Stimulated activated CD8-positive, alpha-beta memory T cell treated with anti-CD3 and anti-CD28 coated beads, Interleukin-7, amount 100 ng/mL, for 4 hours (primary cell): ENCODE measurements around the gene AHDC1.
A peak's percentile ranks its signal among the peaks of the same experiment; 100 is the strongest.

ENCODE experiments used
- DNase-seq, 2 donors: peaks; one replicate each; pipeline ENCODE4 v3.0.0-alpha.2; 2020; ENCODE audit warnings: low read depth in 2 of 2

AHDC1 gene

GRCh38 chr1:27584453-27584852 lies 19.5 kb downstream of the AHDC1 start:
- no peak for DNase-seq

GRCh38 chr1:27583479-27583878 lies 20.5 kb downstream of the AHDC1 start:
- DNase-seq: no peak

- DNase-seq: no peak
These were observed 22.1 kb downstream of the AHDC1 start for GRCh38 chr1:27581823-27582243.

GRCh38 chr1:27577504-27578188 lies 26.3 kb downstream of the AHDC1 start:
- DNase-seq: no peak

GRCh38 chr1:27576806-27577227 lies 27.1 kb downstream of the AHDC1 start:
- DNase-seq: no peak

- DNase-seq: no peak
These were observed 28.1 kb downstream of the AHDC1 start for GRCh38 chr1:27575840-27576331.

GRCh38 chr1:27574871-27575831 lies 28.8 kb downstream of the AHDC1 start:
- no peak for DNase-seq

- DNase-seq: no peak
These were observed 29.8 kb downstream of the AHDC1 start for GRCh38 chr1:27574001-27574781.

GRCh38 chr1:27572679-27573426 lies 31.1 kb downstream of the AHDC1 start:
- DNase-seq: no peak

- no peak for DNase-seq
These were observed 31.8 kb downstream of the AHDC1 start for GRCh38 chr1:27572019-27572678.

GRCh38 chr1:27571439-27572018 lies 32.4 kb downstream of the AHDC1 start:
- DNase-seq: no peak

- no peak for DNase-seq
These were observed 33.2 kb downstream of the AHDC1 start for GRCh38 chr1:27570784-27571183.

GRCh38 chr1:27570356-27570755 lies 33.6 kb downstream of the AHDC1 start:
- no peak for DNase-seq

- no peak for DNase-seq
These were observed 34.2 kb downstream of the AHDC1 start for GRCh38 chr1:27569506-27570291.

GRCh38 chr1:27569088-27569460 lies 34.9 kb downstream of the AHDC1 start:
- DNase-seq: no peak

- DNase-seq: peak; percentile 75 to 83
These were observed 35.5 kb downstream of the AHDC1 start for GRCh38 chr1:27568300-27569087.

- no peak for DNase-seq
These were observed 36.0 kb downstream of the AHDC1 start for GRCh38 chr1:27567971-27568299.

- DNase-seq: no peak
These were observed 36.8 kb downstream of the AHDC1 start for GRCh38 chr1:27567146-27567526.
